ENCODE data around the gene CHST15. TPM values are rescaled to one million over a fixed set of nuclear protein-coding genes. Genes with fewer than 3 reads are reported as not detected.

The CHST15 gene
- total and polyA plus RNA-seq, 2 of the 8 experiments (the other 6 are each of a cell fraction or from before 2014, with no cell fraction given), result 8.8 to 9.1 TPM

DNA sequence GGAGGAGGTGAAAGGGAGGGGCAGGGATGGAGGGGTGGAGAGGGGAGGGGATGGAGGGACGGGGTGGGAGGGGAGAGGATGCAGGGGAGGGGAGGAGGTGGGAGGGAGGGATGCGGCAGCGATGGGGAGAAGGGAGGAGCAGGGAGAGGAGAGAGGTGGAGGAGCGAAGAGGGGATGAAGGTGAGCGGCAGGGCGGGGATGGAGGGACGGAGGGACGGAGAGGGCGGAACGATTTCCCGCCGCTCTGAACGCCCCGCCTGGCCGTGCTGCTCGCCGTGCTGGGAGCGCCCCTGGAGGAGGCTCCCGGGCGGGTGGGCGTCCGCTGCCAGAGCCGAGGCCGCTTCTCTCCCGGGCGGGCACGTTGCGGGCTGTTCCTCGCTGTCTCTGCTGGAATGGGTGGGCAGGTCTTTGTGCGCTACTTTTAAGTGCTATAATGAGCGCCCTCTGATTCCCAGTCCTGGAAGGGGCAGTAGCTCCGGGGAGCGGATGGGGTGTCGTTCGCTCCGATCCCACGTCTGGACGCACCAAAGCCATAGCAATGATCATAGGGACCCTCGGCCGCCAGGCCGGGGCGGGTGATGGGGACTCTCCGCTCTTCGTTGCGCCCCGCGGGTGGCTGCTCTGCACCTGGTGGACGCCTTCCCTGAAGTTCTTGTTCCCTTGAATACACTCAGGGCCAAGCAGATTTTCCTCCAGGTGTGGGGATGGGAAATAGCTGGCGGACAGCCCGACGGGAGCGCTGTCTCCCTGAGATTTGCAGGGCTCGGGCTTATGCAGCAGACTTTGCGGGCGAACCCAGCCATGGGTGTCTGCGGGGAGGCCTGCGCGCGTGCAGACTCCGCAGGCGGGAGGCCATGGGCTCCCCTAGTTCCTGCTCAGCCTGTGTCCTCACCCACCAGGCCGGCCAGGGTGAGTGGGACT, 120.7 kb downstream of the CHST15 start (continued):
- no peak for TF ChIP-seq EP300 (IDR thresholded peaks at IDR 0.05; ENCODE audit: borderline replicate concordance in 1 of 2, low read depth in 2 of 2, low read length in 2 of 2)
- TF ChIP-seq CBX8 (IDR thresholded peaks at IDR 0.05; ENCODE audit: borderline replicate concordance, low read depth, low read length), result no peak
- TF ChIP-seq SP4 (IDR thresholded peaks at IDR 0.05; ENCODE audit: low read length), result no peak
- TF ChIP-seq CTBP2 (IDR thresholded peaks at IDR 0.05; ENCODE audit: borderline replicate concordance, insufficient read depth, insufficient read length, low read length), result peak; percentile 65
- no peak for TF ChIP-seq TAF7 (optimal IDR thresholded peaks at IDR 0.05; ENCODE audit: borderline replicate concordance, low read depth, low read length)
- TF ChIP-seq POU5F1 (IDR thresholded peaks at IDR 0.05; ENCODE audit: low read depth, low read length), result no peak
- TF ChIP-seq MAFK (IDR thresholded peaks at IDR 0.05; ENCODE audit: low read depth, low read length), result no peak
- TF ChIP-seq NRF1 (IDR thresholded peaks at IDR 0.05; ENCODE audit: low read depth, low read length), result no peak
- TF ChIP-seq EZH2 (IDR thresholded peaks at IDR 0.05; ENCODE audit: low read depth, low read length, severe bottlenecking), result peak; percentile 43
- TF ChIP-seq ASH2L (IDR thresholded peaks at IDR 0.05; ENCODE audit: low read length), result peak; percentile 89
- TF ChIP-seq RBBP5 (IDR thresholded peaks at IDR 0.05; ENCODE audit: borderline replicate concordance, low read depth, low read length), result peak; percentile 76
- no peak for TF ChIP-seq SIX5 (IDR thresholded peaks at IDR 0.05; ENCODE audit: low read depth, low read length)
- TF ChIP-seq RXRA (IDR thresholded peaks at IDR 0.05; ENCODE audit: insufficient read depth, low read depth, low read length), result no peak
- TF ChIP-seq SP1 (IDR thresholded peaks at IDR 0.05; ENCODE audit: low read depth, low read length), result no peak
- TF ChIP-seq HDAC2 (IDR thresholded peaks at IDR 0.05; ENCODE audit: borderline replicate concordance in 1 of 2, low read depth in 2 of 2, low read length in 2 of 2), result no peak
- TF ChIP-seq TCF12 (IDR thresholded peaks at IDR 0.05; ENCODE audit: low read depth, low read length), result no peak
- TF ChIP-seq ZNF274 (IDR thresholded peaks at IDR 0.05; ENCODE audit: borderline replicate concordance, extremely low read depth, low read length), result no peak
- no peak for TF ChIP-seq KDM5A (IDR thresholded peaks at IDR 0.05; ENCODE audit: low read length)
- TF ChIP-seq CREB1 (IDR thresholded peaks at IDR 0.05), result no peak
- TF ChIP-seq EGR1 (IDR thresholded peaks at IDR 0.05; ENCODE audit: borderline replicate concordance, low read depth, low read length), result peak; percentile 8; the same call in 1 of the 2 replicates
- TF ChIP-seq HDAC6 (IDR thresholded peaks at IDR 0.05; ENCODE audit: low read depth, low read length), result no peak
- no peak for TF ChIP-seq CEBPB (IDR thresholded peaks at IDR 0.05; ENCODE audit: low read depth, low read length)
- no peak for TF ChIP-seq CHD1 (IDR thresholded peaks at IDR 0.05; ENCODE audit: low read depth, low read length)
- TF ChIP-seq JUND (IDR thresholded peaks at IDR 0.05; ENCODE audit: low read length), result no peak
- TF ChIP-seq SP2 (IDR thresholded peaks at IDR 0.05; ENCODE audit: low read length), result no peak
